SK-N-SH (cell line): Measurements from ENCODE around the gene CTTN. TPM values are rescaled to one million over a fixed set of nuclear protein-coding genes. Genes with fewer than 3 reads are reported as not detected.

Experiments
- CTCF ChIA-PET: fragments of 300-600, 350-600 bp; formaldehyde crosslinking; extraction: SDS; loops from one replicate; lab custom pipeline; 2021; lab: Yijun Ruan, JAX
- POLR2A ChIA-PET: fragments of 350-600 bp; sonication (Branson Sonifier 250); formaldehyde crosslinking; extraction: SDS; loops from one replicate; lab custom pipeline; 2020; ENCODE audit warnings: antibody characterized with exemption, inconsistent platforms; lab: Yijun Ruan, JAX
- DNase-seq: peaks from one replicate; pipeline ENCODE4 v3.0.0; 2012
- H2AFZ ChIP-seq: fragments of 200-600 bp; sonication (generic); 2 replicates; pipeline ENCODE4 v1.8.1; 2016; ENCODE audit warnings: antibody characterized with exemption, mild to moderate bottlenecking, low read depth
- H3F3A ChIP-seq: fragments of 200-600 bp; sonication (generic); replicated peaks from 2 replicates; pipeline ENCODE3; 2016; ENCODE audit warnings: antibody characterized with exemption, mild to moderate bottlenecking; ENCODE audit not compliant: insufficient read depth
- H3K27ac ChIP-seq, 2 experiments: fragments of 200-500 bp in 1 of 2; fragments of 200-600 bp in 1 of 2; sonication (Bioruptor generic) in 1 of 2; sonication (generic), shearing (Covaris generic) in 1 of 2; 2 replicates each; pipeline versions ENCODE4 v1.5.1 to v1.6.1; 2014 to 2016; ENCODE audit warnings: low read depth in 2 of 2, inconsistent platforms in 1 of 2, low read length in 1 of 2, mild to moderate bottlenecking in 1 of 2, mixed read lengths in 1 of 2
- H3K27me3 ChIP-seq: fragments of 200-600 bp; sonication (generic), shearing (Covaris generic); 2 replicates; pipeline ENCODE4 v1.6.1; 2016; ENCODE audit warnings: mixed run types; ENCODE audit not compliant: insufficient read depth
- H3K36me3 ChIP-seq, 2 experiments: fragments of 200-500 bp in 1 of 2; fragments of 200-600 bp in 1 of 2; sonication (Bioruptor generic) in 1 of 2; sonication (generic) in 1 of 2; replicated peaks in 1 of 2; 2 replicates each; pipeline versions ENCODE3 to v1.5.1; 2014 to 2016; ENCODE audit warnings: low read length in 1 of 2, mild to moderate bottlenecking in 1 of 2; ENCODE audit not compliant: insufficient read depth in 2 of 2, control insufficient read depth in 1 of 2
- H3K4me1 ChIP-seq, 2 experiments: fragments of 200-500 bp in 1 of 2; fragments of 200-600 bp in 1 of 2; sonication (Bioruptor generic) in 1 of 2; sonication (generic), shearing (Covaris generic) in 1 of 2; 2 replicates each; pipeline versions ENCODE4 v1.5.1 to v1.6.1; 2014 to 2016; ENCODE audit warnings: low read depth in 1 of 2, low read length in 1 of 2, mixed run types in 1 of 2; ENCODE audit not compliant: insufficient read depth in 2 of 2, control insufficient read depth in 1 of 2
- H3K4me2 ChIP-seq: fragments of 200-600 bp; sonication (generic), shearing (Covaris generic); 2 replicates; pipeline ENCODE4 v1.6.1; 2017; ENCODE audit warnings: mixed run types
- H3K4me3 ChIP-seq, 2 experiments: fragments of 200-500 bp in 1 of 2; fragments of 200-600 bp in 1 of 2; sonication (Bioruptor generic) in 1 of 2; sonication (generic), shearing (Covaris generic) in 1 of 2; 2 replicates each; pipeline versions ENCODE4 v1.5.1 to v1.8.1; 2014 to 2016; ENCODE audit warnings: low read depth in 2 of 2, inconsistent platforms in 1 of 2, low read length in 1 of 2, mild to moderate bottlenecking in 1 of 2, mixed read lengths in 1 of 2, moderate library complexity in 1 of 2
- H3K79me2 ChIP-seq: fragments of 200-600 bp; sonication (generic); 2 replicates; pipeline ENCODE4 v1.8.1; 2017; ENCODE audit warnings: mild to moderate bottlenecking; ENCODE audit not compliant: insufficient read depth
- H3K9ac ChIP-seq: fragments of 200-600 bp; sonication (generic); 2 replicates; pipeline ENCODE4 v1.6.1; 2017; ENCODE audit warnings: mixed run types
- H3K9me2 ChIP-seq: fragments of 200-600 bp; sonication (generic); 2 replicates; pipeline ENCODE4 v1.6.1; 2017; ENCODE audit warnings: mixed run types
- H3K9me3 ChIP-seq: fragments of 200-600 bp; sonication (generic); 2 replicates; pipeline ENCODE4 v1.6.1; 2017; ENCODE audit warnings: mixed run types, mild to moderate bottlenecking, moderate library complexity
- H4K20me1 ChIP-seq: fragments of 200-600 bp; sonication (generic); 2 replicates; pipeline ENCODE4 v1.6.1; 2017; ENCODE audit warnings: mild to moderate bottlenecking, mixed run types; ENCODE audit not compliant: insufficient read depth
- ELF1 ChIP-seq: IDR thresholded peaks from 2 replicates; pipeline ENCODE4 v1.4.0; 2012
- FOSL2 ChIP-seq: IDR thresholded peaks from 2 replicates; pipeline ENCODE4 v1.4.0; 2012; ENCODE audit warnings: low read depth, mild to moderate bottlenecking, moderate library complexity, borderline replicate concordance
- FOXJ3 ChIP-seq: sonication (generic); formaldehyde crosslinking; IDR thresholded peaks from 2 replicates; pipeline ENCODE4 v1.5.1; 2020; ENCODE audit warnings: mild to moderate bottlenecking, missing genetic modification reagents
- GABPA ChIP-seq: IDR thresholded peaks from 2 replicates; pipeline ENCODE4 v1.4.0; 2012; ENCODE audit warnings: low read depth, mild to moderate bottlenecking
- JUND ChIP-seq: IDR thresholded peaks from 2 replicates; pipeline ENCODE4 v1.4.0; 2012
- MAX ChIP-seq: IDR thresholded peaks from 2 replicates; pipeline ENCODE4 v1.4.0; 2012; ENCODE audit warnings: low read depth
- MEF2A ChIP-seq: IDR thresholded peaks from 2 replicates; pipeline ENCODE4 v1.4.0; 2012; ENCODE audit warnings: low read depth, borderline replicate concordance
- MXI1 ChIP-seq: IDR thresholded peaks from 2 replicates; pipeline ENCODE4 v1.6.1; 2012; ENCODE audit warnings: mild to moderate bottlenecking, low read depth, low read length, improper control_type of control experiment
- PBX3 ChIP-seq: IDR thresholded peaks from 2 replicates; pipeline ENCODE4; 2012
- POLR2AphosphoS5 ChIP-seq: IDR thresholded peaks from 2 replicates; pipeline ENCODE4 v1.6.1; 2012; ENCODE audit warnings: low read depth, low read length
- RAD21 ChIP-seq: IDR thresholded peaks from 2 replicates; pipeline ENCODE4 v1.6.1; 2012; ENCODE audit warnings: mild to moderate bottlenecking, low read length
- RCOR1 ChIP-seq: fragments of 150-350 bp; IDR thresholded peaks from 2 replicates; pipeline ENCODE4 v1.6.1; 2017; ENCODE audit warnings: antibody characterized with exemption, low read length
- REST ChIP-seq: IDR thresholded peaks from 2 replicates; pipeline ENCODE4 v1.6.1; 2012; ENCODE audit warnings: mild to moderate bottlenecking, low read depth, low read length, moderate library complexity
- RFX5 ChIP-seq: IDR thresholded peaks from 2 replicates; pipeline ENCODE4 v1.6.1; 2012; ENCODE audit warnings: mild to moderate bottlenecking, improper control_type of control experiment, low read length
- SIN3A ChIP-seq: IDR thresholded peaks from 2 replicates; pipeline ENCODE4 v1.6.1; 2012; ENCODE audit warnings: low read depth, mild to moderate bottlenecking, low read length, moderate library complexity, borderline replicate concordance
- USF2 ChIP-seq: fragments of 150-350 bp; IDR thresholded peaks from 2 replicates; pipeline ENCODE4 v1.6.1; 2017; ENCODE audit warnings: antibody characterized with exemption, low read length, low read depth, borderline replicate concordance
- YY1 ChIP-seq: IDR thresholded peaks from 2 replicates; pipeline ENCODE4 v1.4.0; 2012; ENCODE audit warnings: low read depth, mild to moderate bottlenecking
- ZBTB33 ChIP-seq: IDR thresholded peaks from 2 replicates; pipeline ENCODE4 v1.4.0; 2012; ENCODE audit warnings: low read depth, borderline replicate concordance
- WGBS: methylation state at CpG from one replicate; pipeline ENCODE4 v1.1.6; 2017; ENCODE audit warnings: low lambda C conversion rate; 5-methylcytosine and 5-hydroxymethylcytosine counted together
- polyA plus RNA-seq, 3 experiments: library from polyadenylated mRNA; depleted of rRNA; stranded (reverse); fragments of >200 nt; gene quantifications; 2 replicates each; pipeline ENCODE4 v1.2.3, GENCODE V29; 2012

Gene CTTN
- polyA plus RNA-seq, 1 of the 3 experiments (the other 2 are of a cell fraction): 243 TPM

GRCh38 chr11:70394211-70394950 is 3.9 kb upstream of the CTTN start:
- Histone ChIP-seq H3K4me3 (no peak overlapping the region), H3K36me3 (peaks cover 0 to 3% of the 10 kb centered on the region in 2 experiments), H3K9ac (no peak overlapping the region), H3K9me3 (no peaks in the 10 kb centered on the region), H3K4me2 (no peak overlapping the region), H3K9me2 (no peaks in the 10 kb centered on the region), H3K27ac (no peak overlapping the region), H3F3A (peaks cover 11% of the 10 kb centered on the region), H3K27me3 (no peaks in the 10 kb centered on the region), H4K20me1 (no peaks in the 10 kb centered on the region), H3K4me1 (peaks cover 0 to 5% of the 10 kb centered on the region in 2 experiments; a peak in 1 of 4 replicates), H3K79me2 (peaks cover 60% of the 10 kb centered on the region), H2AFZ (no peak overlapping the region)
- POLR2A ChIA-PET: no interaction called here
- CTCF ChIA-PET: interaction anchor here (0.5 to 1.4 kb wide), 2 partner anchors 15 to 18 kb away, joined by 3 read pairs; no protein-coding TSS in a partner anchor
- DNase-seq: no peak
- TF ChIP-seq GABPA (no peak), RAD21 (no peak), JUND (no peak), SIN3A (no peak), ELF1 (no peak), MEF2A (no peak), PBX3 (no peak), FOXJ3 (CRISPR knock-in tag) (no peak), FOSL2 (no peak), YY1 (no peak), RCOR1 (no peak), RFX5 (no peak), POLR2AphosphoS5 (no peak), MXI1 (no peak), USF2 (no peak), ZBTB33 (no peak), REST (no peak), MAX (no peak)
- WGBS: 98% methylated on average over 12 of the region's 15 CpGs
